GM21529 (cell line): ENCODE data around the gene ARHGEF11.

ENCODE experiments used
- ATAC-seq: cut with Tn5 transposase; IDR thresholded peaks from one replicate; pipeline ENCODE4 v1.9.1; 2021; ENCODE audit not compliant: unreplicated experiment

Gene ARHGEF11

DNA sequence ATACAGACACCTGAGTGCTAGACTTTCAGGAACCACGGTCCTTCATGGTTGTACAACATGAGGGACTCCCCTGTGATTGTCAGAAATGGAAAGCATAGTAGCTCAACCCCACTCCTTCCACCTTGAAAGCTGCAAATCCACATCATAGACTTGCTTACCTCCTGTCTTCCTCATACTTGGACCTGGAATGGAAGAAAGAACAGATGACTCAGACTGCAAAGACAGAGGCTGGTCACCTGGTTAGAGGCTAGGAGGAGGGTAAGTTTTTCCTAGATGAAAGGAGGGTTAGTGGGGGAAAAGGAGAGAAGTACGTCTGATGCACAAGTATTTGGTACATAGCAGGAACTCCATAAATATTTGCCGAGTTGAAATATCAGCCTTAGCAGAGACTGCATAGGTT is 87.9 kb downstream of the ARHGEF11 start:
- no peak for ATAC-seq

GRCh38 chr1:156956333-156956732 is 89.2 kb downstream of the ARHGEF11 start:
- no peak for ATAC-seq

- no peak for ATAC-seq
Observed at GRCh38 chr1:156953571-156953970, 92.0 kb downstream of the ARHGEF11 start.

DNA sequence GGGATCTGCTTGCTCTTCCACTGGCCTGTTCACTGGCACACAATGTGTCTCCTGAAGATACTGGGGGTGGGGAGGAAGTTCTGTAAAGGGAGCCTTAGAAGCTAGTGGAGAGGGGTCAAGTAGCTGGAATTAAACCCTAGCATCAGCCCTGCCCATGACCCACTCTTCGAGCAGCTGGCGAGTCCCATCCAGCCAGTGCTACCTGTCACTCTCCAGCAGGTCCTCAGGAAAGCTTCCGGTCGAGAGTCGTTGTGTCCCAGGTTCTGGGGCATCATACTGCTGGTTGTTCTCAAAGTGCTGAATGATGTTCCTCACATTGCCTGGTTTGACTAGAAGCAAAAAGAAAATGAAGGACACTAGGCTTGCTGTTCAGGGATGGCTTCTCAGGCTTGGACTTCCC is 94.2 kb downstream of the ARHGEF11 start:
- no peak for ATAC-seq

GRCh38 chr1:156949127-156949526 is 96.4 kb downstream of the ARHGEF11 start:
- ATAC-seq = no peak

- no peak for ATAC-seq
Observed at GRCh38 chr1:156948708-156949107, 96.8 kb downstream of the ARHGEF11 start.

- ATAC-seq = no peak
Observed at GRCh38 chr1:156947818-156948525, 97.6 kb downstream of the ARHGEF11 start.

GRCh38 chr1:156947127-156947526 is 98.4 kb downstream of the ARHGEF11 start:
- ATAC-seq = no peak

- ATAC-seq = no peak
Observed at GRCh38 chr1:156945881-156946661, 99.5 kb downstream of the ARHGEF11 start.

DNA sequence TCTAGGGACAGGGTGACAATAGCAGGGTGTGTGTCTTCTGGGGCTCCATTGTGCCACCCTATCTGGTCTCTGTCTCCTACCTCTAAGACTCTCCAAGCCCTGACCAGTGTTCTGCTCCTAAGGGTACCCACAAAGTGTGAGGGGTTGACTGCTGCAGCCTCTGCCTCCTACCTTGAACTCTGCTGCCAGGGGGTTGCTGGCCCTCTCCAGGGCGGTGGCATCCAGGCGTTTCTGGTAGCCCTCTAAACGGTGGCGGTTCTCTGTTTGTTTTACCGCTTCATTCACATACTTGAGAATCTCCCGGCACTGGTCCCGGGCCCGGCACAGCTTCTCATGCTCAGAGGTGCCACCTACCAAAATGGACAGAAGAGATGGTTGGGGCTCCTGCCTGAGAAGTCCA is 100.7 kb downstream of the ARHGEF11 start:
- ATAC-seq = no peak

- ATAC-seq = no peak
Observed at GRCh38 chr1:156944268-156944667, 101.3 kb downstream of the ARHGEF11 start.

GRCh38 chr1:156943756-156944155 is 101.8 kb downstream of the ARHGEF11 start:
- no peak for ATAC-seq

GRCh38 chr1:156942576-156942975 is 103.0 kb downstream of the ARHGEF11 start:
- no peak for ATAC-seq

- no peak for ATAC-seq
Observed at GRCh38 chr1:156942176-156942575, 103.4 kb downstream of the ARHGEF11 start.

DNA sequence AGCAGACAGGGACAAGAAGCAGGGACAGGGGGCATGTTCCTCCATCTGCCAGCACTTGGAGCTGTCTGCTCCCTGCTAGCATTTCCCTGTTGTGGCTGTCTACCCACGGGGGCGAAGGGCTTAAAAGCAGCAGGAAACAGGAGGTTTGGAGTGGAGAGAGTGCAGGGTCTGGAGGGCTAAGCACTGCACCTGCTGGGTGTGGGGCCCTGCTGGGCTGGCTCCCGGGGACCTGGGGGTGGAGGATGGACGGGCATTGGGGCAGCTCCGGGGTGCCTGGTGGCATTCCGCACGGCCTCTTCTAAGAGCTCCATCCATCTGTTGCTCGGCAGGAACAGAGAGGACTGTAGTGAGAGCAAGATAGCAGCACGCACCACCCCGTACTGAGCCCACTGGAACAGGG is 103.9 kb downstream of the ARHGEF11 start:
- ATAC-seq = no peak

GRCh38 chr1:156939786-156940334 is 105.7 kb downstream of the ARHGEF11 start:
- no peak for ATAC-seq

- no peak for ATAC-seq
Observed at GRCh38 chr1:156938813-156939212, 106.7 kb downstream of the ARHGEF11 start.

GRCh38 chr1:156937883-156938282 is 107.7 kb downstream of the ARHGEF11 start:
- no peak for ATAC-seq

DNA sequence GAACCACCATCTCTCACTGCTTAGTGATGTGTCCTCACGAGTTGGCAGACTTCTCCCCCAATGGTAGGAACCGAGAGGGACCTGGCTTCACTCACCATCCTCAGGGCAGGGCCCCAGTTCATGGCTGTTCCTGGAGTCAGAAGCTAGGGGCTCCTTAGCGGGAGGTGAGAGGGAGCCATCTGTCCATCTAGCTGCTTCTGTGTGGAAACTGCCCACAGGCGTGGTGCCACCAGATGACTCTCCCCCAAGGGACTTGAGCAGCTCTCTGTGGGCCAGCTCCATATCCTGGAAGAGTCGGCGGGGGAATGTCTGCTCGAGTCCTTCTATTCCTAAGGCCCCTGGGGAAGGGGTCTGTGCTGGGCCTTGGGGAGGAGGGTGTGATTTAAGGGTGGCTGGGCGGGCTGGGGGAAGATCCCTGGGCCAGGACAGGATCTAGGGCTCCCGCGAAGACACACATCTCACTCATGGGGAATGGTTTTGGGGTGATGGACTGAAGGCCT is 108.8 kb downstream of the ARHGEF11 start:
- ATAC-seq = no peak

- no peak for ATAC-seq
Observed at GRCh38 chr1:156936191-156936590, 109.4 kb downstream of the ARHGEF11 start.

- no peak for ATAC-seq
Observed at GRCh38 chr1:156935505-156936128, 109.9 kb downstream of the ARHGEF11 start.

- no peak for ATAC-seq
Observed at GRCh38 chr1:156933136-156933535, 112.4 kb downstream of the ARHGEF11 start.
